Activated B cell treated with CpG ODN at 0.5 μM for 24 hours (primary cell): ENCODE measurements around the gene DIS3L2. TPM values are rescaled to one million over a fixed set of nuclear protein-coding genes. Genes with fewer than 3 reads are reported as not detected.

Experiments
- ATAC-seq: fragments of 200-7000 bp; cut with Tn5 transposase; one replicate; pipeline ENCODE4 v1.10.0; 2021; ENCODE audit warnings: low read depth, mild to moderate bottlenecking, moderate library complexity
- CTCF ChIA-PET: fragments of 350-600 bp; sonication (Branson Sonifier 250); formaldehyde crosslinking; loops from one replicate; lab custom pipeline; 2021; ENCODE audit warnings: antibody characterized with exemption; lab: Charles Lee
- POLR2A ChIA-PET: fragments of 350-600 bp; sonication (Branson Sonifier 250); formaldehyde crosslinking; loops from one replicate; lab custom pipeline; 2021; ENCODE audit warnings: antibody characterized with exemption; lab: Charles Lee
- DNase-seq: peaks from one replicate; pipeline ENCODE4 v3.0.0; 2022
- H3K27ac Mint-ChIP-seq: one replicate; pipeline ENCODE4 v1.8.0; 2020; ENCODE audit warnings: mixed read lengths
- H3K27me3 Mint-ChIP-seq: one replicate; pipeline ENCODE4 v1.8.0; 2021; ENCODE audit warnings: mixed read lengths
- H3K36me3 Mint-ChIP-seq: one replicate; pipeline ENCODE4 v1.8.0; 2021; ENCODE audit warnings: low read depth, mixed read lengths
- H3K4me1 Mint-ChIP-seq: one replicate; pipeline ENCODE4 v1.8.0; 2021; ENCODE audit warnings: mixed read lengths
- H3K4me3 Mint-ChIP-seq: one replicate; pipeline ENCODE4 v1.8.0; 2020; ENCODE audit warnings: mild to moderate bottlenecking, mixed read lengths
- H3K9me3 Mint-ChIP-seq: one replicate; pipeline ENCODE4 v1.8.0; 2020; ENCODE audit warnings: mixed read lengths
- CTCF ChIP-seq: fragments of 200-600 bp; IDR thresholded peaks from one replicate; pipeline ENCODE4 v1.8.0; 2022; ENCODE audit warnings: antibody characterized with exemption, mild to moderate bottlenecking
- intact Hi-C: fragments of 100-400 bp; cut with micrococcal nuclease; formaldehyde crosslinking; loops from one replicate; pipeline ENCODE4 v1.15.1; 2024
- total RNA-seq: library from RNA; stranded (reverse); gene quantifications from 2 replicates; pipeline ENCODE4 v1.2.3, GENCODE V29; 2022

The DIS3L2 gene
- total RNA-seq, 1 donor from 2014 or later: 65.9 TPM

GRCh38 chr2:232268636-232269165, 307.2 kb downstream of the DIS3L2 start:
- no peaks in the 10 kb centered on the region for H3K27me3 Mint-ChIP-seq
- no peak overlapping the region for H3K27ac Mint-ChIP-seq
- no peak for TF ChIP-seq CTCF
- DNase-seq (no peak), ATAC-seq (no peak)
- H3K36me3 Mint-ChIP-seq: peaks cover 62% of the 10 kb centered on the region
- intact Hi-C loops: no loop called here
- H3K9me3 Mint-ChIP-seq: no peaks in the 10 kb centered on the region
- POLR2A ChIA-PET: no interaction called here
- H3K4me3 Mint-ChIP-seq: no peak overlapping the region
- CTCF ChIA-PET: no interaction called here
- H3K4me1 Mint-ChIP-seq: no peaks in the 10 kb centered on the region

GRCh38 chr2:232269867-232270266, 308.4 kb downstream of the DIS3L2 start:
- H3K27ac Mint-ChIP-seq: no peak overlapping the region
- DNase-seq (no peak), ATAC-seq (no peak)
- no peak overlapping the region for H3K4me3 Mint-ChIP-seq
- TF ChIP-seq CTCF: no peak
- ChIA-PET POLR2A (no interaction called here), CTCF (no interaction called here)
- no peaks in the 10 kb centered on the region for H3K9me3 Mint-ChIP-seq
- H3K36me3 Mint-ChIP-seq: peaks cover 57% of the 10 kb centered on the region
- H3K4me1 Mint-ChIP-seq: no peaks in the 10 kb centered on the region
- intact Hi-C loops: no loop called here
- H3K27me3 Mint-ChIP-seq: no peaks in the 10 kb centered on the region

- ATAC-seq (no peak), DNase-seq (no peak)
- CTCF ChIA-PET: no interaction called here
- Mint-ChIP-seq H3K4me1 (no peaks in the 10 kb centered on the region), H3K36me3 (peaks cover 61% of the 10 kb centered on the region), H3K27me3 (no peaks in the 10 kb centered on the region), H3K9me3 (peaks cover 4% of the 10 kb centered on the region), H3K4me3 (no peak overlapping the region), H3K27ac (no peak overlapping the region)
- POLR2A ChIA-PET: no interaction called here
- TF ChIP-seq CTCF: no peak
- intact Hi-C loops: no loop called here
Observed at GRCh38 chr2:232273903-232274643, 312.6 kb downstream of the DIS3L2 start.

- ChIA-PET POLR2A (no interaction called here), CTCF (no interaction called here)
- H3K36me3 Mint-ChIP-seq: peaks cover 63% of the 10 kb centered on the region
Observed at GRCh38 chr2:232275670-232276069, 314.2 kb downstream of the DIS3L2 start.

More at GRCh38 chr2:232275670-232276069, 314.2 kb downstream of the DIS3L2 start:
- TF ChIP-seq CTCF: no peak
- Mint-ChIP-seq H3K4me3 (no peak overlapping the region), H3K27ac (no peak overlapping the region), H3K27me3 (no peaks in the 10 kb centered on the region), H3K4me1 (no peaks in the 10 kb centered on the region), H3K9me3 (peaks cover 6% of the 10 kb centered on the region)
- ATAC-seq (no peak), DNase-seq (no peak)
- intact Hi-C loops: no loop called here
